GM12891 (cell line): ENCODE measurements around the gene OR2B2.

Source experiments
- PAX5 ChIP-seq: IDR thresholded peaks from 2 replicates; pipeline ENCODE4 v1.6.1; 2011; ENCODE audit warnings: low read length, moderate library complexity, mild to moderate bottlenecking; ENCODE audit not compliant: insufficient read depth, severe bottlenecking
- POLR2A ChIP-seq: IDR thresholded peaks from 2 replicates; pipeline ENCODE4 v1.6.1; 2011; ENCODE audit warnings: low read depth, low read length, control low read depth
- POLR2AphosphoS5 ChIP-seq: IDR thresholded peaks from 2 replicates; pipeline ENCODE4 v1.6.1; 2011; ENCODE audit warnings: low read depth, low read length, control low read depth
- POU2F2 ChIP-seq: IDR thresholded peaks from 2 replicates; pipeline ENCODE4 v1.6.1; 2011; ENCODE audit warnings: low read depth, mild to moderate bottlenecking, control low read depth, low read length, moderate library complexity
- SPI1 ChIP-seq: IDR thresholded peaks from 2 replicates; pipeline ENCODE4 v1.6.1; 2011; ENCODE audit warnings: low read depth, low read length, control low read depth
- TAF1 ChIP-seq: IDR thresholded peaks from 2 replicates; pipeline ENCODE4 v1.6.1; 2011; ENCODE audit warnings: low read depth, low read length, control low read depth

- peak; percentile 78 for TF ChIP-seq POLR2AphosphoS5
- TF ChIP-seq POLR2A = peak; percentile 15; the same call in 1 of the 2 replicates
- no peak for TF ChIP-seq TAF1
- TF ChIP-seq PAX5 = no peak
- TF ChIP-seq SPI1 = no peak
- TF ChIP-seq POU2F2 = no peak
Observed at GRCh38 chr6:27892649-27893058, 19.5 kb downstream of the OR2B2 start.
